HUES64 (cell line): Measurements from ENCODE around the gene PEX5L.

Experiments
- H3K27ac ChIP-seq: 2 replicates; pipeline ENCODE4 v1.7.0; 2013; ENCODE audit warnings: low read depth, low read length, inconsistent platforms
- H3K27me3 ChIP-seq: 2 replicates; pipeline ENCODE4 v1.6.1; 2013; ENCODE audit warnings: mild to moderate bottlenecking, low read length; ENCODE audit not compliant: insufficient read depth
- H3K36me3 ChIP-seq: 2 replicates; pipeline ENCODE4 v1.6.1; 2013; ENCODE audit warnings: mild to moderate bottlenecking, low read length; ENCODE audit not compliant: insufficient read depth
- H3K4me1 ChIP-seq: 2 replicates; pipeline ENCODE4 v1.6.1; 2013; ENCODE audit warnings: mild to moderate bottlenecking, low read length, moderate library complexity; ENCODE audit not compliant: insufficient read depth
- H3K4me3 ChIP-seq: 2 replicates; pipeline ENCODE4 v1.5.1; 2013; ENCODE audit warnings: mild to moderate bottlenecking, low read length, moderate library complexity
- H3K9ac ChIP-seq: 2 replicates; pipeline ENCODE4 v1.6.1; 2013; ENCODE audit warnings: mild to moderate bottlenecking, low read depth, low read length
- H3K9me3 ChIP-seq: 2 replicates; pipeline ENCODE4 v1.6.1; 2013; ENCODE audit warnings: low read depth, low read length; ENCODE audit not compliant: insufficient read depth
- WGBS: fragments of 150-250, 120-280 bp; methylation state at CpG from one replicate; pipeline ENCODE4 v1.1.7; 2013; ENCODE audit warnings: missing lambda C conversion rate; 5-methylcytosine and 5-hydroxymethylcytosine counted together

PEX5L gene

GRCh38 chr3:179868715-179869114 lies 168.0 kb downstream of the PEX5L start:
- Histone ChIP-seq H3K36me3 (no peaks in the 10 kb centered on the region), H3K27ac (no peak overlapping the region), H3K4me1 (peaks cover 6% of the 10 kb centered on the region; the same call in 1 of the 2 replicates), H3K9ac (no peak overlapping the region), H3K9me3 (no peaks in the 10 kb centered on the region), H3K4me3 (no peak overlapping the region), H3K27me3 (no peaks in the 10 kb centered on the region)
- 80% methylated on average over 5 of the region's 5 CpGs for WGBS

- 94% methylated on average over 1 of the region's 1 CpG for WGBS
- Histone ChIP-seq H3K36me3 (no peaks in the 10 kb centered on the region), H3K4me3 (no peak overlapping the region), H3K27me3 (no peaks in the 10 kb centered on the region), H3K27ac (no peak overlapping the region), H3K9ac (no peak overlapping the region), H3K9me3 (no peaks in the 10 kb centered on the region), H3K4me1 (peaks cover 6% of the 10 kb centered on the region; the same call in 1 of the 2 replicates)
Observed at GRCh38 chr3:179867961-179868360, 168.8 kb downstream of the PEX5L start.

GRCh38 chr3:179865861-179866505 lies 170.8 kb downstream of the PEX5L start:
- Histone ChIP-seq H3K9me3 (no peaks in the 10 kb centered on the region), H3K9ac (no peak overlapping the region), H3K4me1 (no peaks in the 10 kb centered on the region), H3K27ac (no peak overlapping the region), H3K36me3 (no peaks in the 10 kb centered on the region), H3K4me3 (no peak overlapping the region), H3K27me3 (no peaks in the 10 kb centered on the region)
- WGBS, result 96% methylated on average over 2 of the region's 5 CpGs

GRCh38 chr3:179861953-179862352 lies 174.8 kb downstream of the PEX5L start:
- Histone ChIP-seq H3K9me3 (no peaks in the 10 kb centered on the region), H3K9ac (no peak overlapping the region), H3K4me3 (no peak overlapping the region), H3K27me3 (no peaks in the 10 kb centered on the region), H3K4me1 (no peaks in the 10 kb centered on the region), H3K27ac (no peak overlapping the region), H3K36me3 (no peaks in the 10 kb centered on the region)
- 95% methylated on average over 4 of the region's 4 CpGs for WGBS

- Histone ChIP-seq H3K4me3 (no peak overlapping the region), H3K9ac (no peak overlapping the region), H3K36me3 (no peaks in the 10 kb centered on the region), H3K27me3 (no peaks in the 10 kb centered on the region), H3K9me3 (no peaks in the 10 kb centered on the region), H3K27ac (no peak overlapping the region), H3K4me1 (no peaks in the 10 kb centered on the region)
- 92% methylated on average over 5 of the region's 5 CpGs for WGBS
Observed at GRCh38 chr3:179861292-179861691, 175.4 kb downstream of the PEX5L start.

GRCh38 chr3:179860275-179861107 lies 176.2 kb downstream of the PEX5L start:
- no peaks in the 10 kb centered on the region for H3K27me3 ChIP-seq
- no peaks in the 10 kb centered on the region for H3K4me1 ChIP-seq
- no peak overlapping the region for H3K27ac ChIP-seq
- no peaks in the 10 kb centered on the region for H3K9me3 ChIP-seq
- H3K4me3 ChIP-seq, result no peak overlapping the region
- H3K9ac ChIP-seq, result no peak overlapping the region
- H3K36me3 ChIP-seq, result no peaks in the 10 kb centered on the region
- WGBS, result 90% methylated on average over 9 of the region's 11 CpGs

- H3K4me1 ChIP-seq, result no peaks in the 10 kb centered on the region
- H3K9ac ChIP-seq, result no peak overlapping the region
- H3K27me3 ChIP-seq, result no peaks in the 10 kb centered on the region
- WGBS, result 88% methylated on average over 1 of the region's 2 CpGs
- H3K4me3 ChIP-seq, result no peak overlapping the region
- H3K9me3 ChIP-seq, result no peaks in the 10 kb centered on the region
- H3K36me3 ChIP-seq, result no peaks in the 10 kb centered on the region
- no peak overlapping the region for H3K27ac ChIP-seq
Observed at GRCh38 chr3:179853176-179853575, 183.6 kb downstream of the PEX5L start.

- H3K27ac ChIP-seq, result no peak overlapping the region
Observed at GRCh38 chr3:179852142-179852905, 184.4 kb downstream of the PEX5L start.

GRCh38 chr3:179848711-179849110 lies 188.0 kb downstream of the PEX5L start:
- Histone ChIP-seq H3K4me1 (no peaks in the 10 kb centered on the region), H3K9me3 (no peaks in the 10 kb centered on the region), H3K9ac (no peak overlapping the region), H3K27ac (no peak overlapping the region), H3K27me3 (no peaks in the 10 kb centered on the region), H3K36me3 (no peaks in the 10 kb centered on the region), H3K4me3 (no peak overlapping the region)
- WGBS, result 82% methylated on average over 2 of the region's 2 CpGs

More at GRCh38 chr3:179852142-179852905, 184.4 kb downstream of the PEX5L start:
- WGBS, result 94% methylated on average over 3 of the region's 5 CpGs
- Histone ChIP-seq H3K4me1 (no peaks in the 10 kb centered on the region), H3K9ac (no peak overlapping the region), H3K36me3 (no peaks in the 10 kb centered on the region), H3K4me3 (no peak overlapping the region), H3K27me3 (no peaks in the 10 kb centered on the region), H3K9me3 (no peaks in the 10 kb centered on the region)

GRCh38 chr3:179842061-179842460 lies 194.7 kb downstream of the PEX5L start:
- H3K9ac ChIP-seq, result no peak overlapping the region
- H3K4me1 ChIP-seq, result 0 out of 2 replicates have a peak, but pooled peaks cover 2% of the 10 kb centered on the region
- WGBS, result 16% methylated on average over 3 of the region's 3 CpGs
- no peak overlapping the region for H3K27ac ChIP-seq
- no peak overlapping the region for H3K4me3 ChIP-seq
- no peaks in the 10 kb centered on the region for H3K36me3 ChIP-seq
- no peaks in the 10 kb centered on the region for H3K27me3 ChIP-seq
- H3K9me3 ChIP-seq, result no peaks in the 10 kb centered on the region

GRCh38 chr3:179840985-179841384 lies 195.8 kb downstream of the PEX5L start:
- no peak overlapping the region for H3K9ac ChIP-seq
- H3K4me3 ChIP-seq, result no peak overlapping the region
- H3K36me3 ChIP-seq, result no peaks in the 10 kb centered on the region
- H3K9me3 ChIP-seq, result no peaks in the 10 kb centered on the region
- no peak overlapping the region for H3K27ac ChIP-seq
- 94% methylated on average over 7 of the region's 7 CpGs for WGBS
- H3K27me3 ChIP-seq, result no peaks in the 10 kb centered on the region
- 0 out of 2 replicates have a peak, but pooled peaks cover 2% of the 10 kb centered on the region for H3K4me1 ChIP-seq
